AG10803 (cell line): ENCODE measurements around the gene ZNF763.

Experiments
- DNase-seq: peaks from one replicate; pipeline ENCODE4 v3.0.0; 2010; ENCODE audit warnings: low read depth
- H3K4me3 ChIP-seq: 2 replicates; pipeline ENCODE4 v1.5.1; 2011; ENCODE audit warnings: mild to moderate bottlenecking, low read length, control low read depth
- CTCF ChIP-seq: conservative IDR thresholded peaks from 2 replicates; pipeline ENCODE4 v1.5.1; 2011; ENCODE audit warnings: mild to moderate bottlenecking, low read length, control low read depth, inconsistent platforms

ZNF763 gene

GRCh38 chr19:11963566-11964355, 1.1 kb upstream of the ZNF763 start:
- DNase-seq, result peak; percentile 61
- H3K4me3 ChIP-seq, result no peak overlapping the region
- TF ChIP-seq CTCF, result peak; percentile 76

DNA sequence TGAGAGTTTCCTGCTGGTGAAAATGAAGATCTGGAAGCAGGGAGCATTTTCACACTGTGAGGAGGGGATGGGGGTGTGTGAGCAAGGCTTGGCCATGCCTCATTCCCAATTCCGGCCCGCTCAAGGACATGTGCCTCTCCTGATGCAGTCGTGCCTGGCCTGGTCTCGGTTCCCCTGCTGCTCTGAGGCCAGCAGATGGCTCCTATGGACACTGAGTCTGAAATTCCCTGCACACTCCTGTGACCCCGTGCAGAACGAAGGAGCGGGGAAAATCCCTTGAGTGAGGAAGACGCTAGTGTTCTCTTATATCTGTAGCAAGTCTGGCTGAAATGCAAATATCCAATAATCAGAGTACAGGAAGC, 363 bp upstream of the ZNF763 start:
- peak overlapping the region; percentile 94 for H3K4me3 ChIP-seq
- peak; percentile 30 for TF ChIP-seq CTCF
- DNase-seq, result no peak

GRCh38 chr19:11970174-11970573, 5.3 kb downstream of the ZNF763 start:
- no peak for DNase-seq
- TF ChIP-seq CTCF, result no peak
- no peak overlapping the region for H3K4me3 ChIP-seq

DNA sequence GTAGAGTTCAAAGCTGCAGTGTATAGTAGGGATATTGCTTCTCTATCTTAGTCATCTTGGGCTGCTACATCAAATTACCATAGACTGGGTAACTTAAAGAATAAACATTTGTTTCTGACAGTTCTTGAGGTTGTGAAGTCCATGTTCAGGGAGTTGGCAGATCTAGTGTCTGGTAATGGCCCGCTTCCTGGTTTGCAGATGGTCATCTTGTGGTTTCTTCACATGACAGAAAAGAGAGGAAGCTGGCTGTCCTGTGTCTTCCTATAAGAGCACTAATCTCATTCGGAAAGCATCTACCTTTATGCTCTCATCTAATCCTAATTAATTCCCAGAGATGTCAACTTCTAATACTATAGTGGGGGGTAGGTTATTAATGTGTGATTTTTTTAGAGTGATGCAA, 6.2 kb downstream of the ZNF763 start:
- DNase-seq, result no peak
- no peak for TF ChIP-seq CTCF
- H3K4me3 ChIP-seq, result no peak overlapping the region

- no peak for TF ChIP-seq CTCF
- H3K4me3 ChIP-seq, result no peak overlapping the region
- no peak for DNase-seq
Measured at GRCh38 chr19:11973019-11973810, 8.4 kb downstream of the ZNF763 start.

- DNase-seq, result no peak
- no peak for TF ChIP-seq CTCF
- H3K4me3 ChIP-seq, result no peak overlapping the region
Measured at GRCh38 chr19:11978492-11979100, 13.8 kb downstream of the ZNF763 start.
